ENCODE measurements around the gene RUVBL2.

DNA sequence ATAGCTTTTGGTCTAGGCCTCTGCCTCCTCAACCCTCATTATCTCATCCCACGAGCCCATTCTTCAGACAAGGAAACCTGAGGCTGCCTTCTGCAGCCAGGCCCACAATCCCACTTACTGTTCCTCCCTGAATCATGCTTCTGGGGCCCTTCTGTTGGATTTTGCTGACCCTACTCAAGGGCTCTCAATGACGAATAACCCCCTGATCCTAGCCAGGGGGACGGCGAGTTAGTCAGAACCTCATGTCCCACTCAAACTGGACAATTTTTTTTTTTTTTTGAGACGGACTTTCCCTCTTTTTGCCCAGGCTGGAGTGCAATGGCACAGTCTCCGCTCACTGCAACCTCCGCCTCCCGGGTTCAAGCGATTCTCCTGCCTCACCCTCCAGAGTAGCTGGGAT is 28.4 kb downstream of the RUVBL2 start:
- TF ChIP-seq, protein P1, sequence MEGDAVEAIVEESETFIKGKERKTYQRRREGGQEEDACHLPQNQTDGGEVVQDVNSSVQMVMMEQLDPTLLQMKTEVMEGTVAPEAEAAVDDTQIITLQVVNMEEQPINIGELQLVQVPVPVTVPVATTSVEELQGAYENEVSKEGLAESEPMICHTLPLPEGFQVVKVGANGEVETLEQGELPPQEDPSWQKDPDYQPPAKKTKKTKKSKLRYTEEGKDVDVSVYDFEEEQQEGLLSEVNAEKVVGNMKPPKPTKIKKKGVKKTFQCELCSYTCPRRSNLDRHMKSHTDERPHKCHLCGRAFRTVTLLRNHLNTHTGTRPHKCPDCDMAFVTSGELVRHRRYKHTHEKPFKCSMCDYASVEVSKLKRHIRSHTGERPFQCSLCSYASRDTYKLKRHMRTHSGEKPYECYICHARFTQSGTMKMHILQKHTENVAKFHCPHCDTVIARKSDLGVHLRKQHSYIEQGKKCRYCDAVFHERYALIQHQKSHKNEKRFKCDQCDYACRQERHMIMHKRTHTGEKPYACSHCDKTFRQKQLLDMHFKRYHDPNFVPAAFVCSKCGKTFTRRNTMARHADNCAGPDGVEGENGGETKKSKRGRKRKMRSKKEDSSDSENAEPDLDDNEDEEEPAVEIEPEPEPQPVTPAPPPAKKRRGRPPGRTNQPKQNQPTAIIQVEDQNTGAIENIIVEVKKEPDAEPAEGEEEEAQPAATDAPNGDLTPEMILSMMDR (IDR thresholded peaks at IDR 0.05) = no peak
- TF ChIP-seq POLR2AphosphoS5 (IDR thresholded peaks at IDR 0.05) (no peak), POLR2A (IDR thresholded peaks at IDR 0.05) (no peak), EP300 (IDR thresholded peaks at IDR 0.05) (no peak)
